OCI-LY3 (cell line): ENCODE results near the gene CRISP3.

Experiments used
- H2AFZ ChIP-seq: fragments of 200-600, 300-600 bp; shearing (Covaris generic); 2 replicates; pipeline ENCODE4 v1.6.0; 2014; ENCODE audit warnings: antibody characterized with exemption, low read depth, low read length
- H3K27ac ChIP-seq: fragments of 200-600, 300-600 bp; sonication (generic); 2 replicates; pipeline ENCODE4 v1.5.1; 2014; ENCODE audit warnings: mild to moderate bottlenecking, low read length, moderate library complexity, mixed read lengths
- H3K27me3 ChIP-seq: fragments of 200-600, 300-600 bp; sonication (generic); 2 replicates; pipeline ENCODE4 v1.6.1; 2014; ENCODE audit warnings: low read depth, low read length, mixed read lengths
- H3K36me3 ChIP-seq: fragments of 200-600, 300-600 bp; sonication (generic); replicated peaks from 2 replicates; pipeline ENCODE3; 2014; ENCODE audit warnings: low read depth, low read length, mixed read lengths
- H3K4me1 ChIP-seq: fragments of 300-600, 200-600 bp; sonication (generic); 2 replicates; pipeline ENCODE4 v1.6.1; 2014; ENCODE audit warnings: low read length, mixed read lengths
- H3K4me2 ChIP-seq: fragments of 200-600, 300-600 bp; sonication (generic); 2 replicates; pipeline ENCODE4 v1.6.1; 2014; ENCODE audit warnings: low read length, mixed read lengths
- H3K4me3 ChIP-seq: fragments of 300-600, 200-600 bp; sonication (generic); 2 replicates; pipeline ENCODE4 v1.5.1; 2014; ENCODE audit warnings: antibody characterized with exemption, mild to moderate bottlenecking, low read length, moderate library complexity
- H3K79me2 ChIP-seq: fragments of 300-600, 200-600 bp; shearing (Covaris generic); 2 replicates; pipeline ENCODE4 v1.6.1; 2014; ENCODE audit warnings: mild to moderate bottlenecking, low read length, mixed read lengths
- H3K9ac ChIP-seq: fragments of 300-600, 200-600 bp; shearing (Covaris generic); 2 replicates; pipeline ENCODE4 v1.6.0; 2014; ENCODE audit warnings: mild to moderate bottlenecking, low read length, moderate library complexity
- H3K9me3 ChIP-seq: fragments of 200-600, 300-600 bp; shearing (Covaris generic); 2 replicates; pipeline ENCODE4 v1.6.1; 2014; ENCODE audit warnings: low read length, mixed read lengths; ENCODE audit not compliant: insufficient read depth
- H4K20me1 ChIP-seq: fragments of 200-600, 300-600 bp; sonication (generic); 2 replicates; pipeline ENCODE4 v1.6.1; 2016; ENCODE audit warnings: low read length, mixed read lengths; ENCODE audit not compliant: insufficient read depth
- CTCF ChIP-seq: fragments of 200-600, 300-600 bp; sonication (generic); IDR thresholded peaks from 2 replicates; pipeline ENCODE4 v1.5.1; 2014; ENCODE audit warnings: antibody characterized with exemption, low read length, low read depth
- EZH2phosphoT487 ChIP-seq: fragments of 200-600 bp; shearing (Covaris generic); IDR thresholded peaks from 2 replicates; pipeline ENCODE4 v1.6.1; 2018; ENCODE audit warnings: antibody characterized with exemption, mixed run types, low read depth

The CRISP3 gene

DNA sequence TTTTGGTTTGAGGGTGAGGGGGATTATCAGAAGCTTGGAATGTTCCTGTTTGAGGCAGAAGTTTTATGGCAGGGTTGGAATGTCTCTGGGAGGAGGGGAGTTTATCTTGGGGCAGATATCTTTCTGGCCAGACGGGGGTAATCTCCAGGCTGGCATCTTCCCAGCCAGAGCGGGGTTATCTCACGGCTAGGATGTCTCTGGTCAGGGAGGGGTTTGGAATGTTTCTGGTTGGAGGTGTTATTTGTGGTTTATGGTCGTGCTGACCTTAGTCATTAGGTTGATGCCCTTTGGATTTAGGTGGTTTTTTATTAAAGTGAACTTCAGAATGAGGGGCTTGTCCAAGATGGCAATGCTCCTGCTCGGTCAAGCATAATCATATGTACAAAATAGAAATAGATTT is 28.1 kb upstream of the CRISP3 start:
- H3K4me3 ChIP-seq, result no peak overlapping the region
- H3K79me2 ChIP-seq, result no peaks in the 10 kb centered on the region
- H3K36me3 ChIP-seq, result no peaks in the 10 kb centered on the region
- H4K20me1 ChIP-seq, result no peaks in the 10 kb centered on the region
- H3K9ac ChIP-seq, result no peak overlapping the region
- no peaks in the 10 kb centered on the region for H3K9me3 ChIP-seq
- no peaks in the 10 kb centered on the region for H3K27me3 ChIP-seq
- H3K27ac ChIP-seq, result no peak overlapping the region
- no peak overlapping the region for H2AFZ ChIP-seq
- no peak overlapping the region for H3K4me2 ChIP-seq
- no peaks in the 10 kb centered on the region for H3K4me1 ChIP-seq
- TF ChIP-seq EZH2phosphoT487, result no peak
- TF ChIP-seq CTCF, result no peak

DNA sequence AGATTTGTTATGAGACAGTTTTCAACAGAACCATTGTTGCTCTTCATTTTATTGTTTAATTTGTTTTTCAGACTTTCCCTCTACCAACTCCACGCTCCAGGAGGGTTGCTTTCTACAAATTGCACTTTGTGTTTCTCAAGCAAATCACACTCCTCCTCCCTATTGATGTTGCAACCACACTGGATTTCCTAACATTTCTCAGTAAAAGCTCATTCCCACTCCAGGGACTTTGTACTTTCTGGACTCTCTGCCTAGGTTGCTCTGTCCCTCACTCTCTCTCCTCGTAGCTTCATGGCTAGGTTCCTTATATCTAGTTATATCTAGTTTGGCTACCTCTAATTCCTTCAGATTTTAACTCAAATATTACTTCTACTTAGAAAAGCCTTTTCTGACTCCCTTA is 22.6 kb upstream of the CRISP3 start:
- H3K4me3 ChIP-seq, result no peak overlapping the region
- no peaks in the 10 kb centered on the region for H3K36me3 ChIP-seq
- no peak overlapping the region for H3K9ac ChIP-seq
- H3K4me2 ChIP-seq, result no peak overlapping the region
- H2AFZ ChIP-seq, result no peak overlapping the region
- no peak overlapping the region for H3K27ac ChIP-seq
- H3K79me2 ChIP-seq, result no peaks in the 10 kb centered on the region
- no peaks in the 10 kb centered on the region for H3K4me1 ChIP-seq
- no peaks in the 10 kb centered on the region for H4K20me1 ChIP-seq
- no peak for TF ChIP-seq EZH2phosphoT487
- TF ChIP-seq CTCF, result no peak
- no peaks in the 10 kb centered on the region for H3K9me3 ChIP-seq
- no peaks in the 10 kb centered on the region for H3K27me3 ChIP-seq

DNA sequence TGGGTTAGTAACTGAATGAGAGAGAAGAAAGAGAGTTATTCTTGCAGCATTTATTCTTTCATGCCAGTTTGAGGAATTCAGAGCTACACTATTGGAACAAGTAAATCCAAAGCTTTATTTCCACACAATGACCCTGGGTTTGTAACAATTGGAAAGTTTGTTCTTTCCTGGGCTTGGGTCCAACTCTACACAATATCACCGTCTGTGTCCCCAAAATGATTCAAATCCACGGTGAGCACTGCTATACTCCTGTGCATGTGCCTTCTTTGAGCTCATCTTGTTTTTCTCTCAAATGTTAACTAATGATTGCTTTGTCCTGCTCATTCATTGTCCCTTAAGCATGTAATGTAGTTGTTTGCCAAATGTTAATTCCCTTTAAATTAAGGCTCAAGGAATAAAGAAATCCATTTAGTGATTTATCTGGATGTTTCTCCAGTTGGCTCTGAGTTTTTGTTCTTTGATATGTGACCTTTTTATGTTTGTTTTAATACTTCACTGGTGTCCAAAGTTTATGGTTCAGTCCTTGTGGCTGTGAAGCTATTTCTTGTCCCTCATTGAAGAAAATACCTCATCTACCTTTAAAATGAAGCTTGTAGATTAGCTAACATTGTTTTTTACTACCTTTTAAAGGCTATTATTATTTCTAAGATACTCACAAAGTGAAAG is 20.5 kb upstream of the CRISP3 start:
- no peaks in the 10 kb centered on the region for H3K4me1 ChIP-seq
- no peak overlapping the region for H2AFZ ChIP-seq
- H3K9me3 ChIP-seq, result no peaks in the 10 kb centered on the region
- H3K9ac ChIP-seq, result no peak overlapping the region
- H3K4me3 ChIP-seq, result no peak overlapping the region
- no peaks in the 10 kb centered on the region for H3K36me3 ChIP-seq
- no peak overlapping the region for H3K4me2 ChIP-seq
- no peaks in the 10 kb centered on the region for H3K27me3 ChIP-seq
- H4K20me1 ChIP-seq, result no peaks in the 10 kb centered on the region
- no peak overlapping the region for H3K27ac ChIP-seq
- H3K79me2 ChIP-seq, result no peaks in the 10 kb centered on the region
- TF ChIP-seq EZH2phosphoT487, result no peak
- no peak for TF ChIP-seq CTCF

DNA sequence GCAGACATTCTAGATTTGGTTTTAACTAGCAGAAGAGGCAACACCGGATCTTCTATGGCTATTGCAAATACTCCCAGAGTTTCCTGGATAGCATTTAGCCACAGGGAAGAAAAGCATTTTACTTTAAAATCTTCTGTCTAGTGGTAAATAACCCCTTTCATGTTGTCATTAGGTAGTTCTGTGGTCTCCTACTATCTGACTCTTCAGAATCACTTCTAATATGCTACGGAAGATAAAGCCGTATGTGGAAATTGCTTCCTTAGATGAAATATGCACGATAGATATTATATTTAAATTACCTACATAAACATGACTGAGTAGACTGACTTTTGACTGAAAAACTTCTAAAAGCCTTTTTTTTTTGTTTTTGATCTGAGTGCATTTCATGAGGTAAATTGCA is 759 bp downstream of the CRISP3 start:
- H3K27me3 ChIP-seq, result no peaks in the 10 kb centered on the region
- H3K36me3 ChIP-seq, result no peaks in the 10 kb centered on the region
- H3K9me3 ChIP-seq, result no peaks in the 10 kb centered on the region
- H3K27ac ChIP-seq, result no peak overlapping the region
- no peak overlapping the region for H3K4me2 ChIP-seq
- H3K79me2 ChIP-seq, result no peaks in the 10 kb centered on the region
- H3K4me1 ChIP-seq, result peaks cover 12% of the 10 kb centered on the region
- no peak overlapping the region for H2AFZ ChIP-seq
- H3K4me3 ChIP-seq, result no peak overlapping the region
- TF ChIP-seq EZH2phosphoT487, result no peak
- no peak for TF ChIP-seq CTCF
- H3K9ac ChIP-seq, result no peak overlapping the region
- no peaks in the 10 kb centered on the region for H4K20me1 ChIP-seq
